ENCODE data around the gene FAM184A. TPM values are rescaled to one million over a fixed set of nuclear protein-coding genes. Genes with fewer than 3 reads are reported as not detected.

Gene FAM184A
- total RNA-seq, 1 experiment from 2014 or later, result 8.7 TPM

DNA sequence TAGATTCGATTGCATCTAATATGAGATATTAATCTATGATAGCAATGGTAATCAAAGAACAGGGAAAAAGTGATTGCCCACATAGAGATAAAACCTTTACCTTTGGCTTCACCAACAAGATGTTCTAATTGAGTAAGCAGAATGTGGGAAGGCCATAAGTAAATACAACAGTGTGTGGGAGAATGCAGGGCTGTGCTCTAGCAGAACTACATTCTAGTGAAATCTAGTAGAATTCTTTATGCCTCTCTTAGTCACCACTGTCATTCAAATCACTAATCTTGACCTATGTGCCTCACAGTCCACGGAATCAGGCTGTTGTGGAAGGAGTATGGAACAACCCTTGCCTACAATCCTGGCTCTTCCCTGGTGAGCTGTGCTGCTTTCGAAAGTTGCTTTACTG, 113.1 kb downstream of the FAM184A start:
- Histone ChIP-seq H3K4me3 (ENCODE audit: low read depth in 2 of 2, low read length in 2 of 2) (no peak overlapping the region), H3K27me3 (ENCODE audit: control insufficient read depth, insufficient read depth, low read length) (no peaks in the 10 kb centered on the region), H3K36me3 (ENCODE audit: control insufficient read depth, insufficient read depth, low read length) (no peaks in the 10 kb centered on the region; the same call in 1 of the 2 replicates), H3K4me1 (ENCODE audit: control insufficient read depth, insufficient read depth, low read length) (no peaks in the 10 kb centered on the region), H3K27ac (ENCODE audit: low read length) (no peak overlapping the region), H3K9me3 (ENCODE audit: control insufficient read depth, insufficient read depth, low read depth, low read length) (no peaks in the 10 kb centered on the region)
- DNase-seq (ENCODE audit: low read depth, low spot score) (no peak), ATAC-seq (no peak)
- ChIA-PET POLR2A (no interaction called here), CTCF (no interaction called here)
- TF ChIP-seq TCF7L2 (IDR thresholded peaks at IDR 0.05; ENCODE audit: low read depth, low read length) (no peak), POLR2AphosphoS5 (IDR thresholded peaks at IDR 0.05; ENCODE audit: low read depth, low read length) (no peak), SIN3A (IDR thresholded peaks at IDR 0.05; ENCODE audit: borderline replicate concordance, insufficient read depth, low read depth, low read length) (no peak)
- TF ChIP-seq, protein P1, sequence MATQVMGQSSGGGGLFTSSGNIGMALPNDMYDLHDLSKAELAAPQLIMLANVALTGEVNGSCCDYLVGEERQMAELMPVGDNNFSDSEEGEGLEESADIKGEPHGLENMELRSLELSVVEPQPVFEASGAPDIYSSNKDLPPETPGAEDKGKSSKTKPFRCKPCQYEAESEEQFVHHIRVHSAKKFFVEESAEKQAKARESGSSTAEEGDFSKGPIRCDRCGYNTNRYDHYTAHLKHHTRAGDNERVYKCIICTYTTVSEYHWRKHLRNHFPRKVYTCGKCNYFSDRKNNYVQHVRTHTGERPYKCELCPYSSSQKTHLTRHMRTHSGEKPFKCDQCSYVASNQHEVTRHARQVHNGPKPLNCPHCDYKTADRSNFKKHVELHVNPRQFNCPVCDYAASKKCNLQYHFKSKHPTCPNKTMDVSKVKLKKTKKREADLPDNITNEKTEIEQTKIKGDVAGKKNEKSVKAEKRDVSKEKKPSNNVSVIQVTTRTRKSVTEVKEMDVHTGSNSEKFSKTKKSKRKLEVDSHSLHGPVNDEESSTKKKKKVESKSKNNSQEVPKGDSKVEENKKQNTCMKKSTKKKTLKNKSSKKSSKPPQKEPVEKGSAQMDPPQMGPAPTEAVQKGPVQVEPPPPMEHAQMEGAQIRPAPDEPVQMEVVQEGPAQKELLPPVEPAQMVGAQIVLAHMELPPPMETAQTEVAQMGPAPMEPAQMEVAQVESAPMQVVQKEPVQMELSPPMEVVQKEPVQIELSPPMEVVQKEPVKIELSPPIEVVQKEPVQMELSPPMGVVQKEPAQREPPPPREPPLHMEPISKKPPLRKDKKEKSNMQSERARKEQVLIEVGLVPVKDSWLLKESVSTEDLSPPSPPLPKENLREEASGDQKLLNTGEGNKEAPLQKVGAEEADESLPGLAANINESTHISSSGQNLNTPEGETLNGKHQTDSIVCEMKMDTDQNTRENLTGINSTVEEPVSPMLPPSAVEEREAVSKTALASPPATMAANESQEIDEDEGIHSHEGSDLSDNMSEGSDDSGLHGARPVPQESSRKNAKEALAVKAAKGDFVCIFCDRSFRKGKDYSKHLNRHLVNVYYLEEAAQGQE (IDR thresholded peaks at IDR 0.05; ENCODE audit: insufficient read depth in 1 of 2, low read depth in 2 of 2, low read length in 1 of 2), result no peak
- TF ChIP-seq, protein P2, sequence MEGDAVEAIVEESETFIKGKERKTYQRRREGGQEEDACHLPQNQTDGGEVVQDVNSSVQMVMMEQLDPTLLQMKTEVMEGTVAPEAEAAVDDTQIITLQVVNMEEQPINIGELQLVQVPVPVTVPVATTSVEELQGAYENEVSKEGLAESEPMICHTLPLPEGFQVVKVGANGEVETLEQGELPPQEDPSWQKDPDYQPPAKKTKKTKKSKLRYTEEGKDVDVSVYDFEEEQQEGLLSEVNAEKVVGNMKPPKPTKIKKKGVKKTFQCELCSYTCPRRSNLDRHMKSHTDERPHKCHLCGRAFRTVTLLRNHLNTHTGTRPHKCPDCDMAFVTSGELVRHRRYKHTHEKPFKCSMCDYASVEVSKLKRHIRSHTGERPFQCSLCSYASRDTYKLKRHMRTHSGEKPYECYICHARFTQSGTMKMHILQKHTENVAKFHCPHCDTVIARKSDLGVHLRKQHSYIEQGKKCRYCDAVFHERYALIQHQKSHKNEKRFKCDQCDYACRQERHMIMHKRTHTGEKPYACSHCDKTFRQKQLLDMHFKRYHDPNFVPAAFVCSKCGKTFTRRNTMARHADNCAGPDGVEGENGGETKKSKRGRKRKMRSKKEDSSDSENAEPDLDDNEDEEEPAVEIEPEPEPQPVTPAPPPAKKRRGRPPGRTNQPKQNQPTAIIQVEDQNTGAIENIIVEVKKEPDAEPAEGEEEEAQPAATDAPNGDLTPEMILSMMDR (IDR thresholded peaks at IDR 0.05), result no peak
- no TSS peak for BruUV-seq (replicated peaks)
- intact Hi-C loops (cut with micrococcal nuclease; ENCODE audit: unreplicated experiment) (no loop called here), in situ Hi-C loops (cut with HindIII; ENCODE audit: low pct_unique_long_range_greater_than_20kb, low sequenced_read_pairs) (no loop called here)

GRCh38 chr6:118963003-118963402, 115.5 kb downstream of the FAM184A start:
- no TSS peak for BruUV-seq (replicated peaks)
- Histone ChIP-seq H3K27me3 (ENCODE audit: control insufficient read depth, insufficient read depth, low read length) (no peaks in the 10 kb centered on the region), H3K4me1 (ENCODE audit: control insufficient read depth, insufficient read depth, low read length) (no peaks in the 10 kb centered on the region), H3K4me3 (ENCODE audit: low read depth in 2 of 2, low read length in 2 of 2) (no peak overlapping the region), H3K27ac (ENCODE audit: low read length) (no peak overlapping the region), H3K9me3 (ENCODE audit: control insufficient read depth, insufficient read depth, low read depth, low read length) (no peaks in the 10 kb centered on the region), H3K36me3 (ENCODE audit: control insufficient read depth, insufficient read depth, low read length) (no peaks in the 10 kb centered on the region; the same call in 1 of the 2 replicates)
- POLR2A ChIA-PET, result no interaction called here
- TF ChIP-seq SIN3A (IDR thresholded peaks at IDR 0.05; ENCODE audit: borderline replicate concordance, insufficient read depth, low read depth, low read length), result no peak
- TF ChIP-seq, protein P2 (IDR thresholded peaks at IDR 0.05), result no peak; the same call in 1 of the 2 replicates
- TF ChIP-seq POLR2AphosphoS5 (IDR thresholded peaks at IDR 0.05; ENCODE audit: low read depth, low read length), result no peak
- TF ChIP-seq, protein P1 (IDR thresholded peaks at IDR 0.05; ENCODE audit: insufficient read depth in 1 of 2, low read depth in 2 of 2, low read length in 1 of 2), result no peak
- no peak for TF ChIP-seq TCF7L2 (IDR thresholded peaks at IDR 0.05; ENCODE audit: low read depth, low read length)
- intact Hi-C loops (cut with micrococcal nuclease; ENCODE audit: unreplicated experiment) (no loop called here), in situ Hi-C loops (cut with HindIII; ENCODE audit: low pct_unique_long_range_greater_than_20kb, low sequenced_read_pairs) (no loop called here)
- ATAC-seq, result no peak
- CTCF ChIA-PET, result interaction anchor here (3.1 kb wide), 1 partner anchor 147 kb away, joined by 11 read pairs; no protein-coding TSS in a partner anchor
- DNase-seq (ENCODE audit: low read depth, low spot score), result no peak
